Measurements from ENCODE around the gene SAG.
"Not testable (repeated sequence)": the region's sequence is repeated elsewhere in the genome, so short reads cannot be mapped to it uniquely, and the experiment has no call there.

Gene SAG

DNA sequence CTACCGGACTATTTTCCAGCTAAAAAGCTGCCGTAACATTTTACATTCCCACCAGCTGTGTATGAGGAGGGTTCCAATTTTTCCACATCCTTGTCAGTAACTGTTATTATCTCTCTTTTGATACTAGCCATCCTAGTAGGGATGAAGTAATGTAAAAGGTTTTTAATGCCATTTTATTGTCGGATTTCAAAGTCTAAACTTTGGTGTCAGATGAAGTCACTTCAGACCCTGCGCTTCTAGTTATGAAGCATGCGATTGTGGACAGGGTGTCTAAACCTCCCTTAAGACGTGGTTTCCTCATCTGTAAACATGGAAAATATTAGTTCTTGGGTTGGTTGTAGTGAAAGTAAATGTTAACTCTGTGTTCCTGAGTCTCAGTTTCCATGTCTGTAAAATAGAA is 51.3 kb downstream of the SAG start:
- DNase-seq = no peak

GRCh38 chr2:233359823-233360222 is 52.2 kb downstream of the SAG start:
- DNase-seq = no peak

DNA sequence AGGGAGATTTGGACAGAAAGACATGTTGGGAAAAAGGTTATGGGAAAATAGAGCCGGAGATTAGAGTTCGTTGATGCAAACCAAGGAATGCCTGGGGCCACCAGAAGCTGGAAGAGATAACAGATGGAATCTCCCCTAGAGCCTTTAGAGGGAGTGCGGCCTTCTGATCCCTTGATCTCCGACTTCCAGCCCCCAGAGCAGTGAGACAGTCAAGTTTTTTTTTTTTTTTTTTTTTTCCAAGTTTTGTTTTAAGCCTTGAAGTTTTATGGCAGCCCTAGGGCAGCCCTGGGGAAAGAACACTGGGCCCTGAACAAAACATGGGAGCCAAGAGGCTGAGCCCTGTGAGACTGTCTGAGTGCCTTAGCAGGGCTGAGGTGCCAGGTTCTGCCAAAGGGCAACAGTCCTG is 53.2 kb downstream of the SAG start:
- DNase-seq = no peak

GRCh38 chr2:233361297-233361696 is 53.7 kb downstream of the SAG start:
- no peak for DNase-seq

DNA sequence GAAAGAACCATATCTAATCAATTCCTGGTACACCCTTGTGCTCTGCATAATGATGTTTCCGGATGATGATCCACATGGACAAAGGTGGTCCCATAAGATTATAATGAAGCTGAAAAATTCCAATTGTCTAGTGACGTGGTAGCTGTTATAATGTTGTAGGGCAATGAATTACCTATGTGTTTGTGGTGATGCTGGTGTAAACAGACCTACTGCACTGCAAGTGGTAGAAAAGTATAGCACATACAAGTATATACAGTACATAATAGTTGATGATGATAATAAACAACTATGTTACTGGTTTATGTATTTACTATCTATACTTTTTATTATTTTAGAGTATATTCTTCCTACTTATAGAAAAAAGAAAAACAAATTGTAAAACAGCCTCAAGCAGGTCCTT is 55.1 kb downstream of the SAG start:
- no peak for DNase-seq

DNA sequence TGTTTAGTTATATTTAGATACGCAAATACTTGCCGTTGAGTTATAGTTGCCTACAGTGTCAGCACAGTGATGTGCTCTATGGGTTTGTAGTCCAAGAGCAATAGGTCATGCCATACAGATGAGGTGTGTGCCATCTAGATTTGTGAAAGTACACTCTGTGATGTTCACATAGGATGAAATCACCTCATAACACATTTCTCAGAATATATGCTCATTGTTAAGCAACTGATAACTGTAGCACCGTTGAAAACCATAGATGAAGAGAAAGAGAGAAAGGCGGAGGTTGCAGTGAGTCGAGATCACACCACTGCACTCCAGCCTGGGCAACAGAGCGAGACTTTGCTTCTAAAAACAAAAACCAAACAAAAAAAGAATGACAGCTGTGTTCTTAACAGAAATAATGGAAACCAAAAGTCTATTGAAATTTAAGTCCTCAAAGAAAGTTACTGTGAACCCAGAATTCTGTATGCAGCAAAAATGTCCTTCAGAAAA is 56.2 kb downstream of the SAG start:
- DNase-seq = no peak

DNA sequence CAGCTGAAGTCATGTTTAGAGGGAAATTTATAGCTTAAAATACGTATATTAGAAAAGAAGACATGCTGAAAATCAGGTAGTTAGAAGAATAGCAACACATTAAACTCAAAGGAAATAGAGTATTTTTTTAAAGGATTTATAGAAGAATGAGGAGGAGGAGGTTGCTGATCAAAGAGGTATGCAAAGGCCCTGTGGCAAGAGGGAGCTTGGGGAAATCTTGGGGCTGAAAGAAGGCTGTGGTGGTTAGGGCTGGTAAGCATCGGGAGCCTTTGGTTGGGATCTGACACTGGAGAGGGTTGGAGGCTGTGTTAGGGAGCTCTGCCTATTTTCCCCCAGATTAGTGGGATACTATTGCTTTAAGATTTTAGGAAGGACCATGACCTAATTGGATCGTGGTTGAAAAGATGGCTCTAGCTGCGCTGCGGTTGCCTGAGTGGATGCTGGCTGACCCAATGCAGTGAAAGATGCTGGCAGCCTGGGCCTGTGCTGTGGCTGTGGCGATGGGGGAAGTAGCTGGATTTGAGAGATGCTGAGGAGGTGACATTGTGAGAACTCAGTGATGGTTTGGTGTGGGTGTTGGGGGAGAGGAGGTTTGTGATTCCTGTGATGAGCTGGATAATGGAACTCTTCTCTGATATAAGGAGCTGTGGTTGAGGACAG is 58.4 kb downstream of the SAG start:
- DNase-seq = no peak

- no peak for DNase-seq
Observed at GRCh38 chr2:233367586-233367985, 60.0 kb downstream of the SAG start.

DNA sequence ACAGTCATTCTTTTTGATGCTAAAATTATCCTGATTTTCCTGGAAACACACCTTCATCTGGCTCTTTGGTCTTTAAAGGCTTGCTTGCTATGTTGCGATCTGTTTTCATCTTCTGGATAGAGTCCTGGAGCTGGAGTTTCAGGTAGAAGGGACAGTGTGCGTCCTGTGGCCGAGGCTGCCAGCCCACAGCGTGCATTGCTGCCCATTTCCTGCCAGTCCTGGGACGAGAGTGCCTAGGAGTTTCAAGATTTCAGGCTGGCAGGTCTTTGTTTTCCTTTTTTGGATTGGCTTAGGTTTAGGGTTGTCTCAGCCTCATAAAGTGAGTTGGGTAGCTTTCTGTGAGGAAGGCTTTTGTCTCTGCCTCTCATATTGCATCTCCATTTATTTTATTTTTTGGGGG is 61.1 kb downstream of the SAG start:
- no peak for DNase-seq

DNA sequence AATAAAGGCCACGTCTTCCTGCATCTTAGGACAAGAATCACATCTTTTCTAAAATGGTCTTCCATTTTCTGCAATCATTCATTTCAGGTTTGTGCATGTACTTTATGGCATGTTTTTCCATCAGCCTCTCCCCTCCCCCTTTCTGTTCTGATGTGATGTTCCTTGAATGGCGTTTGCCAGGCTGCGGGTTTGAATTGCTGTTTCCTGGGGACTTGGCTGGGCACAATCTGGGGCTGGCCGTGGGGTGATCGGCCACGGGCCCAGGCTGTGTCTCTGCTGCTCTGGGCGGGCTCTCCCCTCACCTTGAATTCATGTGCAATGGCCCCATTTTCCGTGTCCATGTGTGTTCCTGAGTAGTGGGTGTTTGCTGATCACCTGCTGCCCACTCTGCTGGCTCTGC is 61.8 kb downstream of the SAG start:
- no peak for DNase-seq

- DNase-seq = no peak
Observed at GRCh38 chr2:233369897-233370685, 62.5 kb downstream of the SAG start.

GRCh38 chr2:233371641-233372040 is 64.0 kb downstream of the SAG start:
- no peak for DNase-seq

GRCh38 chr2:233372855-233373254 is 65.2 kb downstream of the SAG start:
- no peak for DNase-seq

GRCh38 chr2:233373316-233373715 is 65.7 kb downstream of the SAG start:
- DNase-seq = no peak

GRCh38 chr2:233374776-233375175 is 67.2 kb downstream of the SAG start:
- DNase-seq = not testable (repeated sequence)

- no peak for DNase-seq
Observed at GRCh38 chr2:233375490-233376314, 68.1 kb downstream of the SAG start.

DNA sequence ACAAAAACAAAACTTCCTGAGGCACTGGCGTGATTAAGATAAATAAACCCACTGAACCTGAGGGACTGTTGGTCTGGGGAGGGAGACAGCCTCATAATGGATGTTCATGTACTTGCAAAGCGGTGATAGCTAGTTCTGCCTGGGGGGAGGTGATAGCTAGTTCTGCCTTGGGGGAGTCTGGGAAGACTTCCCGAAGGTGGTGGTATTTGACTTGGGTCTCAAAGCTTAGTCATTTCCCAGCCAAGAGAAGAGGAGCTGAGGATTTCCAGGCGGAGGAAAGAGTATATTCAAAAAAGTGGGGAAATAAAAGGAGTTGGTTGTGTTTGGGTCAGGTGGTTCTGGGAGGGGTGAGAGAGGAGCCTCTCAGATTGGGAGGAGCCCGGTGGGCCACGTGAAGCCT is 71.4 kb downstream of the SAG start:
- DNase-seq = no peak

- no peak for DNase-seq
Observed at GRCh38 chr2:233379441-233379840, 71.8 kb downstream of the SAG start.

DNA sequence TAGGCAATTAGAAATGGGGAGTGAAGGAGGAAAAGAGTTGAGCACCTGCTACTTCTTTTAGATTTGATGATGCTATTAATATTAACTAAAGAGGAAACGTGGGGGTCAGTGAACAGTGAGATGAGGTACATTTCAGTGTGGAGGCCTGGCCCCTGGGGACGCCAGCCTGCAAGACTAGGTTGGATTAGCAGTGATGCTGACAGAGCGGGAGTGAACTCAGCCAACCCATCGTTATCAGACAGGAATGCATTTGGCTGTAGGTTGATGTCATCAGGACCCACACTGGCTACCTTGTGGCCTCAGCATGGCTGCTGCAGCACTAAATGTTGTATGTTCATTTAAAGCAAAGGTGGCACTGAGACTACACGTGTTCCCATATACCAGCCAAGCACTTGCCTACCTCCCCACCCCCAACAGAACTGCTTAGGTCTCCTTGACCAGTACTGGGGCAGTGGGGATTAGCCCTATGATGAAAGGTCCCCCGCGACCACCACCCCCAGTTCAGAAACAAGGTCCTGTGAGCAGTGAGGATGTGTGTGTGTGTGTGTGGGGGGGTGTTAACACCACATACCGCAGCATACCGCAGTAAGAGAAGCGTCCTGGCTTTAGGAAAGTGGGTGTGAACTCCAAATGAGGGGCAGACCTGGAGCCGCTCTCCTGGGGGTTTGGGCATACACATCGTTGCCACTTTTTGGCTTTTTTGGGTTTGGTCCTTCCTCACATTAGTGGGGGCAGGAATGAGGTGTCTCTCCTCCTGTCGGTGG is 72.7 kb downstream of the SAG start:
- DNase-seq = peak; percentile 7

- no peak for DNase-seq
Observed at GRCh38 chr2:233380995-233381637, 73.5 kb downstream of the SAG start.

- no peak for DNase-seq
Observed at GRCh38 chr2:233381638-233381995, 74.0 kb downstream of the SAG start.

DNA sequence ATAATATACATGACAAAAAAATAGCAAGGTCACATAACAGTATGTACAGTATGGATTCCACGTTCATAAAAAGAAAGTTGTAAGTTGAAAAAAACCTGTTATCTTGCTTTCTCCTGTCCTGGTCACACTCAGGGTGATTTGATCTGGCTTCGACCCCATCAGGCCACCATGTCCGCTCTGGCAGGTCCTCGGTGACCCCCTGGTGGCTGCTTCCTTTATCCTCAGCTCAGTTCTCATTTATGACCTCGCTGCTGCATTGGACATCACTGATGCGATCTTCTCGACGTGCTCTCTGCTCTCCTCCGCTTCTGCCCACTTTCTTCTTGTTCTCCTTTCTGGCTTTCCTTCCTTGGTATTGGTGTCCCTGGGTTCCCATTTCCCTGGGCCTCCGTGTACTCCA is 76.4 kb downstream of the SAG start:
- no peak for DNase-seq
